H1 (cell line): ENCODE measurements around the gene GTF2H3. TPM values are rescaled to one million over a fixed set of nuclear protein-coding genes. Genes with fewer than 3 reads are reported as not detected.

Source experiments
- CTCF ChIA-PET: fragments of 300-600 bp; sonication (Branson Sonifier 250); formaldehyde crosslinking; loops from one replicate; lab custom pipeline; 2021; ENCODE audit not compliant: partially characterized antibody; lab: Charles Lee
- POLR2A ChIA-PET: fragments of 300-600 bp; sonication (Branson Sonifier 250); formaldehyde crosslinking; loops from one replicate; lab custom pipeline; 2021; ENCODE audit warnings: inconsistent platforms; ENCODE audit not compliant: partially characterized antibody; lab: Charles Lee
- DNase-seq, 2 experiments: peaks; one replicate each; pipeline versions ENCODE4 v3.0.0 to v3.0.0-alpha.2; 2010 to 2022; ENCODE audit warnings: low spot score in 2 of 2, low read depth in 1 of 2, mixed read lengths in 1 of 2
- FAIRE-seq: peaks from 2 replicates; lab custom pipeline; 2011; peaks lifted over from hg19 to GRCh38; lab: Jason Lieb, UNC
- H2AFZ ChIP-seq: 2 replicates; pipeline ENCODE4 v1.8.1; 2012; ENCODE audit warnings: low read length, inconsistent platforms
- H2AK5ac ChIP-seq: 2 replicates; pipeline ENCODE4 v1.6.1; 2013; ENCODE audit warnings: low read depth, low read length
- H2BK120ac ChIP-seq: replicated peaks from 2 replicates; pipeline ENCODE3; 2013; ENCODE audit warnings: low read depth, low read length, inconsistent platforms
- H2BK12ac ChIP-seq: 2 replicates; pipeline ENCODE4 v1.6.1; 2013; ENCODE audit warnings: low read depth, low read length
- H2BK15ac ChIP-seq: 2 replicates; pipeline ENCODE4 v1.6.1; 2013; ENCODE audit warnings: low read length
- H2BK20ac ChIP-seq: 2 replicates; pipeline ENCODE4 v1.6.1; 2013; ENCODE audit warnings: low read length
- H2BK5ac ChIP-seq: 2 replicates; pipeline ENCODE4 v1.6.1; 2013; ENCODE audit warnings: low read depth, low read length
- H3K14ac ChIP-seq: 2 replicates; pipeline ENCODE4 v1.6.1; 2013; ENCODE audit warnings: inconsistent platforms; ENCODE audit not compliant: insufficient read length
- H3K18ac ChIP-seq: 2 replicates; pipeline ENCODE4 v1.6.1; 2013; ENCODE audit warnings: low read length; ENCODE audit errors: extremely low read depth
- H3K23ac ChIP-seq: 2 replicates; pipeline ENCODE4 v1.6.1; 2013; ENCODE audit warnings: inconsistent platforms; ENCODE audit not compliant: insufficient read length
- H3K23me2 ChIP-seq: 2 replicates; pipeline ENCODE4 v1.6.1; 2013; ENCODE audit warnings: low read depth, low read length
- H3K27ac ChIP-seq: 2 replicates; pipeline ENCODE4 v1.6.1; 2011; ENCODE audit warnings: low read depth, low read length, inconsistent platforms
- H3K27me3 ChIP-seq, 4 experiments: replicated peaks in 1 of 4; 1 replicate in 1 of 4; 2 replicates in 3 of 4; pipeline versions ENCODE4 v1.6.1 to v1.8.1; 2011 to 2013; ENCODE audit warnings: low read length in 3 of 4, mild to moderate bottlenecking in 3 of 4, inconsistent platforms in 2 of 4, mixed read lengths in 2 of 4, moderate library complexity in 1 of 4; ENCODE audit not compliant: control insufficient read depth in 3 of 4, insufficient read depth in 3 of 4; ENCODE audit errors: extremely low read depth in 1 of 4
- H3K36me3 ChIP-seq, 4 experiments: 2 replicates each; pipeline versions ENCODE4 v1.6.1 to v1.8.1; 2011 to 2013; ENCODE audit warnings: mild to moderate bottlenecking in 4 of 4, low read length in 3 of 4, moderate library complexity in 2 of 4, control low read depth in 1 of 4, inconsistent platforms in 1 of 4; ENCODE audit not compliant: insufficient read depth in 4 of 4, control insufficient read depth in 2 of 4
- H3K4ac ChIP-seq: replicated peaks from 2 replicates; pipeline ENCODE3; 2013; ENCODE audit warnings: low read length, low read depth, mixed read lengths, inconsistent platforms; ENCODE audit not compliant: insufficient read length
- H3K4me1 ChIP-seq, 4 experiments: replicated peaks in 1 of 4; 1 replicate in 1 of 4; 2 replicates in 3 of 4; pipeline versions ENCODE4 v1.6.1 to v1.8.1; 2011 to 2013; ENCODE audit warnings: low read length in 3 of 4, inconsistent platforms in 2 of 4, mixed read lengths in 1 of 4; ENCODE audit not compliant: insufficient read depth in 4 of 4, control insufficient read depth in 3 of 4
- H3K4me2 ChIP-seq, 2 experiments: 2 replicates each; pipeline versions ENCODE4 v1.6.1 to v1.8.1; 2011 to 2013; ENCODE audit warnings: low read depth in 2 of 2, low read length in 2 of 2, control low read depth in 1 of 2, inconsistent platforms in 1 of 2, mild to moderate bottlenecking in 1 of 2; ENCODE audit not compliant: insufficient read depth in 1 of 2
- H3K4me3 ChIP-seq, 4 experiments: fragments of 200-600, 300-600 bp in 1 of 4; sonication (generic), shearing (Covaris generic), sonication (Bioruptor Twin) in 1 of 4; 2 replicates each; pipeline versions ENCODE4 v1.5.1 to v1.8.1; 2011 to 2016; ENCODE audit warnings: low read length in 4 of 4, low read depth in 3 of 4, control low read depth in 2 of 4, inconsistent platforms in 2 of 4, mild to moderate bottlenecking in 2 of 4, mixed read lengths in 1 of 4, moderate library complexity in 1 of 4; ENCODE audit not compliant: insufficient read depth in 2 of 4; ENCODE audit errors: extremely low read depth in 1 of 4
- H3K56ac ChIP-seq: replicated peaks from 2 replicates; pipeline ENCODE3; 2013; ENCODE audit warnings: low read depth, mild to moderate bottlenecking, mixed read lengths, low read length, inconsistent platforms; ENCODE audit not compliant: insufficient read length
- H3K79me1 ChIP-seq: 2 replicates; pipeline ENCODE4 v1.6.1; 2013; ENCODE audit warnings: low read depth, low read length, control low read depth
- H3K79me2 ChIP-seq, 2 experiments: 2 replicates each; pipeline versions ENCODE4 v1.6.1 to v1.8.1; 2012 to 2013; ENCODE audit warnings: low read length in 2 of 2, mild to moderate bottlenecking in 2 of 2, inconsistent platforms in 1 of 2; ENCODE audit not compliant: insufficient read depth in 2 of 2, control insufficient read depth in 1 of 2
- H3K9ac ChIP-seq, 4 experiments: replicated peaks in 1 of 4; 1 replicate in 1 of 4; 2 replicates in 3 of 4; pipeline versions ENCODE4 v1.6.1 to v1.8.1; 2011 to 2013; ENCODE audit warnings: low read depth in 3 of 4, low read length in 3 of 4, control low read depth in 2 of 4, mild to moderate bottlenecking in 2 of 4, moderate library complexity in 2 of 4, inconsistent platforms in 1 of 4; ENCODE audit errors: extremely low read depth in 1 of 4
- H3K9me3 ChIP-seq, 2 experiments: 2 replicates each; pipeline versions ENCODE4 v1.6.1 to v1.8.1; 2012 to 2013; ENCODE audit warnings: mild to moderate bottlenecking in 2 of 2, moderate library complexity in 2 of 2, control low read depth in 1 of 2, inconsistent platforms in 1 of 2, low read depth in 1 of 2, low read length in 1 of 2, mixed read lengths in 1 of 2; ENCODE audit not compliant: insufficient read depth in 2 of 2
- H4K20me1 ChIP-seq, 2 experiments: replicated peaks in 1 of 2; 2 replicates each; pipeline versions ENCODE3 to v1.8.1; 2011 to 2013; ENCODE audit warnings: inconsistent platforms in 2 of 2, low read length in 2 of 2, mild to moderate bottlenecking in 1 of 2; ENCODE audit not compliant: insufficient read depth in 2 of 2, control insufficient read depth in 1 of 2
- H4K5ac ChIP-seq: 2 replicates; pipeline ENCODE4 v1.6.1; 2013; ENCODE audit warnings: low read length, low read depth, mixed read lengths, inconsistent platforms; ENCODE audit not compliant: insufficient read length
- H4K8ac ChIP-seq: 2 replicates; pipeline ENCODE4 v1.8.0; 2013; ENCODE audit warnings: mild to moderate bottlenecking, moderate library complexity, low read length, inconsistent platforms; ENCODE audit not compliant: insufficient read depth; ENCODE audit errors: extremely low read depth
- H4K91ac ChIP-seq: replicated peaks from 2 replicates; pipeline ENCODE3; 2013; ENCODE audit warnings: low read length, mixed read lengths, inconsistent platforms; ENCODE audit not compliant: insufficient read length
- KDM1A ChIP-seq: fragments of 200-600, 300-600 bp; sonication (generic); IDR thresholded peaks from 2 replicates; pipeline ENCODE4 v1.7.1; 2016; ENCODE audit warnings: mild to moderate bottlenecking, low read length, borderline replicate concordance
- POU5F1 ChIP-seq: IDR thresholded peaks from 2 replicates; pipeline ENCODE4 v1.6.1; 2011; ENCODE audit warnings: low read depth, mild to moderate bottlenecking, low read length, moderate library complexity
- SIRT6 ChIP-seq: IDR thresholded peaks from one replicate; pipeline ENCODE4 v1.7.1; 2012; ENCODE audit warnings: low read length, inconsistent platforms
- TCF12 ChIP-seq: IDR thresholded peaks from 2 replicates; pipeline ENCODE4 v1.6.1; 2011; ENCODE audit warnings: low read depth, mild to moderate bottlenecking, low read length
- WGBS, 2 experiments: shearing (Covaris generic) in 1 of 2; methylation state at CpG; one replicate each; pipeline versions ENCODE4 v1.1.6 to v1.1.7; 2013 to 2015; ENCODE audit warnings: low lambda C conversion rate in 2 of 2, mixed read lengths in 2 of 2, inconsistent platforms in 1 of 2, low coverage in 1 of 2, missing lambda C conversion rate in 1 of 2; ENCODE audit not compliant: insufficient replicate concordance in 2 of 2, insufficient coverage in 1 of 2, insufficient read length in 1 of 2; ENCODE audit errors: extremely low coverage in 1 of 2, missing lambda C conversion rate in 1 of 2; 5-methylcytosine and 5-hydroxymethylcytosine counted together
- polyA plus RNA-seq, 7 experiments: library from polyadenylated mRNA; depleted of rRNA in 3 of 7; stranded (reverse) in 5 of 7; unstranded in 2 of 7; fragments of >200 nt in 5 of 7; fragments of 200-250 nt in 2 of 7; gene quantifications; 1 replicate in 5 of 7; 2 replicates in 1 of 7; 4 replicates in 1 of 7; pipeline versions ENCODE4 v1.2.1 to v1.2.3, GENCODE V29; 2011 to 2013; ENCODE audit warnings: missing spikeins in 2 of 7, mixed read lengths in 2 of 7
- total RNA-seq: library from RNA; stranded (reverse); fragmentation: NEBNext Ultra II Directional; extraction: Animal tissue kit (Norgen Biotek cat#: 25700); gene quantifications from 2 replicates; pipeline ENCODE4 v1.2.1, GENCODE V29; 2021
- TF ChIP-seq, protein P1 (sequence below): IDR thresholded peaks from 2 replicates; pipeline ENCODE4 v1.6.1; 2012; ENCODE audit warnings: low read length, inconsistent platforms
- TF ChIP-seq, protein P2 (sequence below), 3 experiments: IDR thresholded peaks; 1 replicate in 2 of 3; 2 replicates in 1 of 3; pipeline versions ENCODE4 v1.5.1 to v1.6.1; 2011; ENCODE audit warnings: low read length in 3 of 3, mild to moderate bottlenecking in 3 of 3, inconsistent platforms in 2 of 3, low read depth in 1 of 3, moderate library complexity in 1 of 3; ENCODE audit not compliant: insufficient read depth in 1 of 3; ENCODE audit errors: control extremely low read depth in 1 of 3

GTF2H3 gene
- total and polyA plus RNA-seq, 2 of the 8 experiments (the other 6 are each of a cell fraction or from before 2014, with no cell fraction given) = 21.0 to 32.1 TPM

DNA sequence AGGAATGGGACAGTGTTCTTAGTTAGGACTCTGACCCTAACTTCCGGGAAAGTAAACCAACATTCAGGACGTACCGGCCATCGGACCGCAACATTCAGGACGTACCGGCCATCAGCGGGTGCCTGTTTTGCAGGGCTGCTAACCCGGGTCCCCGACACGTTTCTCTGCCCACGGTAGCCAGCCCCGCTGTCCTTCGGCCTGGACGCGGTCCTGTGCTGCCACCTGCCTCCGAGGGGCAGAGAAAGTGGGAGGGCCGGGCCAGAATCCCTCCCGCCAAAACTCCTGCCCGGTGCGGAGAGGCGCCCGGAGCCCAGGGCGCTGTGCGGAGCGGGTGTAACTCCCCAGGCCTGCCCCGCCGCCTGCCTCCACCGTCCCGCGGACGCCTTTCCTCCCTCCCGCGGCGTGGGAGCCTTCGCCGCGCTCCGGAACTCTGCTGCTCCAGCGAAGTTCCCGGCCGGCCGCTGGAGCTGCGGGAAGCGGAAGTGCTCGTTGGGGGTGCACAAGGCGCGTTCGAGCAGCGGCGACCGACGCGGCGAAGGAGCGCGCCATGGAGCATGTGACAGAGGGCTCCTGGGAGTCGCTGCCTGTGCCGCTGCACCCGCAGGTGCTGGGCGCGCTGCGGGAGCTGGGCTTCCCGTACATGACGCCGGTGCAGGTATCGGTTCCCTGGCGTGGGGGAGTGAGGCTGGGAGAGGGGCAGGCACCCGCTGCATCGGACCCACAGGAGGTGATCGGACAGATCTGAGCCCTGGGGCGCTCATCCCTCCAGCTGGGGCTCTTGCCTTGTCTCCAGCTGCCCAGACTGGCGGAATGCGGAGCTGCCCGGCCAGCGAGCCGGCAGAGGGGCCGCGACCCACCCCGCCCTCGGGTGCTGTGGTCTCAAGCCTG is 31.8 kb upstream of the GTF2H3 start, which contains the start of gene DDX55:
Gene DDX55 (plus strand): TSS at position 498 of the 888 bp plus-strand sequence. CDS start 50 bp downstream, at position 548.
- Histone ChIP-seq H2BK120ac (peak within 1 kb of the TSS; percentile 45), H3K9me3 (no peaks in the 10 kb centered on the region), H2AK5ac (no peak within 1 kb of the TSS), H3K4me3 (peak within 1 kb of the TSS; percentile 80 to 99 (median 98)), H2BK5ac (peak within 1 kb of the TSS; percentile 98), H4K8ac (peak within 1 kb of the TSS; percentile 98), H3K23ac (no peak within 1 kb of the TSS), H4K20me1 (peaks cover 0 to 1% of the 10 kb centered on the region in 2 experiments), H3K4ac (peak within 1 kb of the TSS; percentile 100), H3K18ac (peak within 1 kb of the TSS; percentile 99), H3K9ac (peak within 1 kb of the TSS; percentile 81 to 99 (median 91)), H3K36me3 (peaks cover 13 to 33% (median 22%) of the 10 kb centered on the region in 4 experiments), H3K14ac (no peak within 1 kb of the TSS), H3K56ac (peak within 1 kb of the TSS; percentile 98), H2AFZ (peak within 1 kb of the TSS; percentile 99), H3K27me3 (no peaks in the 10 kb centered on the region), H3K27ac (peak within 1 kb of the TSS; percentile 92), H3K23me2 (peaks cover 11% of the 10 kb centered on the region), H4K91ac (peak within 1 kb of the TSS; percentile 98), H4K5ac (peak within 1 kb of the TSS; percentile 94), H2BK15ac (no peak within 1 kb of the TSS), H3K79me1 (0 out of 2 replicates have a peak, but pooled peaks cover 4% of the 10 kb centered on the region), H2BK20ac (no peak within 1 kb of the TSS), H3K4me2 (peak within 1 kb of the TSS; percentile 89 to 99), H3K4me1 (peaks cover 0 to 1% (median 0%) of the 10 kb centered on the region in 4 experiments; a peak in 2 of 7 replicates), H3K79me2 (peaks cover 25 to 45% of the 10 kb centered on the region in 2 experiments), H2BK12ac (0 out of 2 replicates have a peak within 1 kb of the TSS, but pooled peaks have one; percentile 39)
- POLR2A ChIA-PET = interaction anchor here (0.7 to 3.5 kb wide), 16 partner anchors 10 to 335 kb away, joined by 3 to 25 read pairs (median 3); no protein-coding TSS in a partner anchor
- 2% methylated on average over 70 of the region's 81 CpGs; no CpG with 5 or more reads in 1 of the 2 experiments for WGBS, 2 experiments
- DNase-seq (peak in 1 of 2 experiments; percentile 86), FAIRE-seq (no peak)
- CTCF ChIA-PET = interaction anchor here (0.6 to 2.4 kb wide), 7 partner anchors 10 to 277 kb away, joined by 3 to 17 read pairs (median 3); partner anchors contain the start of genes RILPL1 and TMED2
- TF ChIP-seq POU5F1 (no peak), SIRT6 (no peak), KDM1A (no peak), TCF12 (no peak)
- TF ChIP-seq, protein P1, sequence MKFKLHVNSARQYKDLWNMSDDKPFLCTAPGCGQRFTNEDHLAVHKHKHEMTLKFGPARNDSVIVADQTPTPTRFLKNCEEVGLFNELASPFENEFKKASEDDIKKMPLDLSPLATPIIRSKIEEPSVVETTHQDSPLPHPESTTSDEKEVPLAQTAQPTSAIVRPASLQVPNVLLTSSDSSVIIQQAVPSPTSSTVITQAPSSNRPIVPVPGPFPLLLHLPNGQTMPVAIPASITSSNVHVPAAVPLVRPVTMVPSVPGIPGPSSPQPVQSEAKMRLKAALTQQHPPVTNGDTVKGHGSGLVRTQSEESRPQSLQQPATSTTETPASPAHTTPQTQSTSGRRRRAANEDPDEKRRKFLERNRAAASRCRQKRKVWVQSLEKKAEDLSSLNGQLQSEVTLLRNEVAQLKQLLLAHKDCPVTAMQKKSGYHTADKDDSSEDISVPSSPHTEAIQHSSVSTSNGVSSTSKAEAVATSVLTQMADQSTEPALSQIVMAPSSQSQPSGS = no peak
- TF ChIP-seq, protein P2, sequence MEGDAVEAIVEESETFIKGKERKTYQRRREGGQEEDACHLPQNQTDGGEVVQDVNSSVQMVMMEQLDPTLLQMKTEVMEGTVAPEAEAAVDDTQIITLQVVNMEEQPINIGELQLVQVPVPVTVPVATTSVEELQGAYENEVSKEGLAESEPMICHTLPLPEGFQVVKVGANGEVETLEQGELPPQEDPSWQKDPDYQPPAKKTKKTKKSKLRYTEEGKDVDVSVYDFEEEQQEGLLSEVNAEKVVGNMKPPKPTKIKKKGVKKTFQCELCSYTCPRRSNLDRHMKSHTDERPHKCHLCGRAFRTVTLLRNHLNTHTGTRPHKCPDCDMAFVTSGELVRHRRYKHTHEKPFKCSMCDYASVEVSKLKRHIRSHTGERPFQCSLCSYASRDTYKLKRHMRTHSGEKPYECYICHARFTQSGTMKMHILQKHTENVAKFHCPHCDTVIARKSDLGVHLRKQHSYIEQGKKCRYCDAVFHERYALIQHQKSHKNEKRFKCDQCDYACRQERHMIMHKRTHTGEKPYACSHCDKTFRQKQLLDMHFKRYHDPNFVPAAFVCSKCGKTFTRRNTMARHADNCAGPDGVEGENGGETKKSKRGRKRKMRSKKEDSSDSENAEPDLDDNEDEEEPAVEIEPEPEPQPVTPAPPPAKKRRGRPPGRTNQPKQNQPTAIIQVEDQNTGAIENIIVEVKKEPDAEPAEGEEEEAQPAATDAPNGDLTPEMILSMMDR (IDR thresholded peaks at IDR 0.05; ENCODE audit: control extremely low read depth in 1 of 3, insufficient read depth in 1 of 3, low read depth in 1 of 3, low read length in 3 of 3) = peak; percentile 6 to 13 (median 9); a peak in 2 of 4 replicates
